GM19438 (cell line): ENCODE measurements around the gene ELANE.
"Not testable (repeated sequence)": the region's sequence is repeated elsewhere in the genome, so short reads cannot be mapped to it uniquely, and the experiment has no call there.

Experiments used
- ATAC-seq: cut with Tn5 transposase; IDR thresholded peaks from one replicate; pipeline ENCODE4 v1.9.1; 2021; ENCODE audit warnings: low read depth; ENCODE audit not compliant: unreplicated experiment

ELANE gene

DNA sequence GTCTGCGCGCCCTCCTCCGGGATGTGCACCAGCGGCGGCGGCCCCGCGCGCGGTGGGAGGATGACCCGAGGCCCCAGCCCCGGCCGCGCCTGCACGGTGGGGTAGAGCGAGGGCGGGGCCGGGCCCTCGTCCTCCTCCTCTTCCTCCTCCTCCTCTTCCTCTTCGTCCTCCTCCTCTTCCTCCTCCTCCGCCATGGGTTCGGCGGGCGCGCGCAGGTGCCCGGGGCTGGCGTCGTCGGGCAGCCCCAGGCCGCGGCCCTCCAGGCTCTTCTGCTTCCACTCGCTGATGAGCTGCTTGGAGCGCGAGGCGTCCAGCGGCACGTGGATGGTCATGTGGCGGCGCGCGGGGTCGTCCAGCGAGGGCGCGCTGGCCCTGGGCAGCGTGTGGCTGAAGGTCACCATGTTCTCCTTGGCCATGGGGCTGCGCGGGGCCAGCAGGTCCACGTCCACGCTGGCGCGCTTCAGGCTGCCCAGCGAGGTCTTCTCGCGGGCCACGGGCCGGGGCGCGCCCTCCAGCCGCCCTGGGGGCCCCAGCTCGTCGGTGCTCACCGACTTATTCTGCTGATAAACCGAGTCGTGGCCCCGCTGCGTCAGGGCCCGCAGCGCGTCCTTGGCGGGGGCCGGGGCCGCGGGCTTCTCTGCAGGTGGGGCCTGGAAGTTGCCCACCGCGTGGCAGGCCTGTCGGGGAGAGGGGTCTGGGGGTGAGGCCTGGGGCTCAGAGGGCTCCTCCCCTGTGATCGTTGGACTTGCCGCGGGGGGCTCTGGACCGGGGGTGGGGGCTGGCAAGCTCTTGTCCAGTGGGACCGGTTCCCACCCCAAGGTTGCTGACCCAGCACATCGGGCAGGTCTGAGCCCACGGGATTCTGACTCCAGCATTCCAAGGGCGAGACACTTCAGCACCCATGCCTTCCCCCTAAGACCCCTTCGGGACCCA lies 38.6 kb upstream of the ELANE start:
- ATAC-seq, result no peak

DNA sequence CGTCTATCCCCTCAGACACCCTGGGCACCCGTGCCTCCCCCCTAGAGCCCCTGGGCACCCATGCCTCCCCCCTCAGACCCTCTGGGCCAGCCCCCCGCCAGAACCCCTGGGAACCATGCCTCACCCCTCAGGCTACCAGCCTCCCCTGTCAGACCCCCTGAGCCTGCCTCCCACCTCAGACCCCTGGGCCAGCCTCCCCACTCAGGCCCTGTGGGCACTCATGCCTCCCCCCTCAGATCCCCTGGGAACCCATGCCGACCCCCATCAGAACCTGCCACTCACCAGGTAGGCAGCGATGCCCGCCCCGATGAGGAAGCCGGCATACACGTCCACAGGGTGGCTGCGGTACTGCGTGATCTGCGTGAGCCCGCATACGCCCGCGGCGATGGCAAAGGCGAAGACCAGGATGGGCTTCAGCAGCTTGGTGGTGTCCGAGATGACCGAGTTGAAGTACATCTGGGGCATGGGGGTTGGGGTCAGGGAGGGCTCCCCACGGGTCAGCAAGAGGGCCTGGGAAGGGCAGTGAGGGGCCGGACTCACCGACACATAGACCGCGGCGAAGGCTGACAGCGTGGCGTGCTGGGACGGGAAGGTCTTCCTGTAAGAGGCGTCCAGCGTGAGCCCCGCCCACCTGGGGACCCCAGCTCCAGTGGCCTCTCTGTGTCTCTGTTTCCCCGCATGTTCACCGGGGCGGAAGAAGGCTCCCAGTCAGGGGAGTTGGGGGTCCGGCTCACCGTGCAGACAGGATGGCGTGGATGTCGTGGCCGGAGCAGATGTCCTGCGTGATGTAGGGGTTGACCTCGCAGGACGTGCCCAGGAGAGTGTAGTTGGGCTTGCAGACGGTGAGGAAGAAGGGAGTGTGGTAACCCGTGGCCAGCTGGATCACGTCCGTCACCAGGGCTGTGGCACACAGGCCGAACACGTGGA lies 37.7 kb upstream of the ELANE start:
- no peak for ATAC-seq

DNA sequence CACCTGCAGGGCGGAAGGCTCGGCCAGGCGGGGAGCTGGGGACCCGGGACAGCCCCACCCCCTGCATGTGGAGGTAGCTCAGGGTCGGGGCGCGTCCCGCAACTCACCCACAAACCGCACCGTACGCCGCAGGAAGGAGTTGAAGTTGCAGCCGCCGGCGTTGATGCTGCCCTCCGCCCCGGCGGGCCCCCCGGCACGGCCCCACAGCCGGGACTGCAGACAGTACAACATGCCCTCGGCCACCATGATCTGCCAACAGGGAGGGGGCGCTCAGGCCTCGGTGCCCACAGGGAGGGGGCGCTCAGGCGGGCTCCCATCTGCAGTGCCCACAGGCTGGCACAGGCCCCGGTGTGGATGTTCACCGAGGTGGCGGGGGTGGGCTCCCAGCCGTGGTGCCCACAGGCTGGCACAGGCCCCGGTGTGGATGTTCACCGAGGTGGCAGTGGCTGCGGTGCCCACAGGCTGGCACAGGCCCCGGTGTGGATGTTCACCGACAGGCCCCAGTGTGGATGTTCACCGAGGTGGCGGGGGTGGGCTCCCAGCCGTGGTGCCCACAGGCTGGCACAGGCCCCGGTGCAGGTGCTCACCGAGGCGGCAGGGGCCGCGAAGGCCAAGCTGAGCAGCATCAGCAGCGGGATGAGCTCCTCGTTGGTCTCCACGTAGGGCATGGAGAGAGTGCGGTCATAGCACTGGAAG lies 36.9 kb upstream of the ELANE start:
- no peak for ATAC-seq

DNA sequence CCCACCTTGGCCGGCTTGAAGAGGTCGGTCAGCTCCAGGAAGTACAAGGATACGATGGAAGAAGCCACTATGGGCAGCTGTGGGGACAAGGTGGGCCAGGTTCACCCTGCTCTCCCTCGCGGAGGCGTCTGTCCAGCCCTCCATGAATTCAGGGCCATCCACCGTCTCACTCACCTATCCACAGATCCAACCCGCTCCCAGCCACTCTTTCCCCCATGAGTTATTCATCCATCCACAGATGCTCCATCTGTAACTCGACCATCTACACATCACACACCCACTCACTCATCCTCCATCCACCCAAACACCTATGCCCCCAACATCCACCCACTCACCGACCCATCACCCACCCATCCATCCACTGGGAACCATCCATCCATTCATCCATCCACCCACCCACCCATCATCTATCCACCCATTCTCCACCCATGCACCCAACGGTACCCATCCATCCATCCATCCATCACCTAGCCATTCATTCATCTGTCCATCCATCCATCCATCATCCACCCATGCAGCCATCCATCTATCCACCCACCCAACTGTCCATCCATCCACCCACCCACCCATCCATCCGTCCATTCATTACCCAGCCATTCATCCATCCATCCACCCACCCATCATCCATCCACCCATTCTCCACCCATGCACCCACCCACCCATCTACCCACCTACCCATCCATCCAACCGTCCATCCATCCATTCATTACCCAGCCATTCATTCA lies 36.2 kb upstream of the ELANE start:
- ATAC-seq, result no peak

DNA sequence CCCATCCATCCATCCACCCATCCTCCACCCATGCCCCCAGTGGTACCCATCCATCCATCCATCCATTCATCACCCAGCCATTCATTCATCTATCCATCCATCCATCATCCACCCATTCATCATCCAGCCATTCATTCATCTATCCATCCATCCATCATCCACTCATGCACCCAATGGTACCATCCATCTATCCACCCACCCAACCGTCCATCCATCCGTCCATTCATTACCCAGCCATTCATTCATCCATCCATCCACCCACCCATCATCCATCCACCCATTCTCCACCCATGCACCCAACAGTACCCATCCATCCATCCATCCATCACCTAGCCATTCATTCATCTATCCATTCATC lies 35.6 kb upstream of the ELANE start:
- ATAC-seq, result no peak

DNA sequence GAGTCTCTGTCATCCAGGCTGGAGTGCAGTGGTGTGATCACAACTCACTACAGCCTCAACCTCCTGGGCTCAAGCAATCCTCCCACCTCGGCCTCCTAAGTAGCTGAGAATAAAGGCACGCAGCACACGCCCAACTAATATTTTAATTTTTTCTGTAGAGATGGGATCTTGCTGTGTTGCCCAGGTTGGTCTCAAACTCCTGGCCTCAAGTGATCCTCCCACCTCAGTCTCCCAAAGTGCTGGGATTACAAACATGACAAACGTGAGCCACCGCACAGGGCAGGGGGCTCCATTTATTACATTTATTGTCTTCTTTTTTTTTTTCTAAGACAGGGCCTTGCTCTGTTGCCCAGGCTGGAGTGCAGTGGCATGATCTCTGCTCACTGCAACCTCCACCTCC lies 31.9 kb upstream of the ELANE start:
- ATAC-seq, result not testable (repeated sequence)

DNA sequence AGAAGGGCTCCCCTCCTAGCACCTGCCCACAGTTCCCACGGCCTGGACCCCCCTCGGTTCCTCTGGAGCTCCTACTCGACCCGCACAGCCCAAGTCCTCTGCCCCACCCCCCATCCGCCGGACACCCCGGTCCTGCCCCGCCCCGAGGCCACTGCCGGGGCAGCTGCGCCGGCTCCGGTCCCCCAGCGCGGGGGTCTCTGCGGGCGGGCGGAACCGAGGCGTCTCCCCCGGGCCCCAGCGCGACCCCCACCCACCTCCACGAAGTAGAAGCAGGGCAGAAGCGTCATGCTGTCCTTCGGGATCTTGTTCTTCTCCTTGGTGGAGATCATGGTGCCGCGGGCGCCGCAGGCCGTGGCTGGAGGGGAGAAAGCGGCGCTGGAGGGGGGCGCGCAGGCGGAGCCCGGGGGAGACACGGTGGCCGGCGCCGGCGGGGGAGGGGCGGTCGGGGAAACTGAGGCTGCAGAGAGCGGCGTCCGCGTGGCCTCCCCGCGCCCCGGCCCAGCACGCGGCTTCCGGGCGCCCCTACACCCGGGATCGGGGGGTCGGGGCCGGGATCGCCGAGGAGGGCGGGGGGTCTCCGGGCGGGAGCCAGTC lies 30.8 kb upstream of the ELANE start:
- no peak for ATAC-seq

DNA sequence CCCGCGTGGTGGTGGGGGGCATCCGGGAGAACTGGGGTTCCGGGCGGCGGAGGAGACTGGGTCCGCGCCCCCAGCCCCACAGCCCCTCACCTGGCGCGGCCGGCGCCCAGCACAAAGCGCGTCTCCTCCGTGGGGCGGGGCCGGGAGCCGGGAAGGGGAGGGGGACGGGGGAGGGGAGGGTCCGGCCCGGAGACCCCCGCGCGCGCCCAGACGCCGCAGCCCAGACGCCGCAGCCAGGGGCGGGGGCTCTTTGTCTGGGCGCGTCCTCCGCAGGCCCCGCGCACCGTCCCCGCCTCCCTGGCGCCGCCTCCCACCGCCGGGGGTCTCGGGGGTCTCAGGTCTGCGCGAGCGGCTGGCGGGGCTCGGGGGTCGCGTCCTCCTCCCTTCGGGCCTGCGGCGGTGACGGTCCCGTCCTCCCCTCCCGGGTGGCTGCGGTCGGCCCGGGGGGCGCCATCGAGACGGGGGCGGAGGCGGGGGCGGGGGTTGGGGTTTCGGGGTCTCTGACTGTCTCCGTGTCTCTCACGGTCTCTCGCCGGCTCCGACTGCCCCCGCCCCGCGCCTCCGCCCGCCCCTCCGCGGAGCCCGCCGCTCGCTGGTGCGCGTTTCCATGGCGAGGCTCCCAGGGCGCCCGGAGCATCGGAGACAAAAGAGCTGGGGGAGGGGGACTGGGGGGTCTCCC lies 30.1 kb upstream of the ELANE start, which contains the start of gene PLPPR3:
TSS of gene PLPPR3 (minus strand) at position 131 of the 679 bp plus-strand sequence. CDS start 396 bp downstream, outside the sequence.
- ATAC-seq, result no peak

DNA sequence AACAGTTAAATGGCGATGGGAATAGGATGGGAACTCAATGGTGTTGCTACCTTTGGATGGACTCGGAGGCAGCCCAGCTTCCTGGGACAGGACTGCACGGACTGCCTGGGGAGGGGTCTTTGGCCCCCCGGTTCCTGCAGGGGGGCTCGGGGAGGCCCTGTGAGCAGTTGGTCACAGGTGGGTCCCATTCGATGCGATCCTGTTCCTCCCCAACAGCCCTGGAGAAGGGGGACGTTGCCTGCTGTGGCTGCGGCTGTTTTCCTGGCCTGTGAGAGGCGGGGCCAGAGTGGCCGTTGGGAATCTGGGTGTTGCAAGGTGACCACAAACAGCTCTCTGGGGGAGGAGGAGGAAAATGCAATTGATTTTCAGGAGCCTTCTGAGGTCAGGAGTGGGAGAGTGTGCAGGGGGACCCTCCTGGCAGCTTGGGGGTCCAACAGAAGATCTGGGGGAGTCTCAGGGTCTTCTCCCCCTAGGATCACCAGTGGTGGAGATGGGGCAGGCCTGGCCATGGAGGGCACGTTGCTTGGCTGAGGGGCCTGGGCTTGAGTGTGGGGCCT lies 28.5 kb upstream of the ELANE start:
- ATAC-seq, result no peak

DNA sequence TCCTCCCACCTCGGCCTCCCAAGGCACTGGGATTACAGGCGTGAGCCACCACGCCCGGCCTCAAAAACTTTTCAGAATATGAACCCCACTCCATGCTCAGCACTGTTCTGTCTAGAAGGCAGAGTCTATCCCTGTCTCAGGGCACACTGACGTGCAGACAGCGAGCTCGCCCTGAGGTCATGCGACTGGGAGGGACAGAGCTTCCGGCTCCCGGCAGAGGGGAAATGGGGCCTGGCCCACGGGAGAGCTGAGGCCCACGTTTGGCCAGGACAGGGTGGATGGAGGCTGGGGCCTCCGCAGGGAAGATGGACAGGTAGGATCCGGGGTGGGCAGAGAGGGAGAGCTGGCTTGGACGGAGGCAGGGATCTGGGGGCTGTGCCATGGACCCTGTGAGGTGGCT lies 27.2 kb upstream of the ELANE start:
- ATAC-seq, result no peak

DNA sequence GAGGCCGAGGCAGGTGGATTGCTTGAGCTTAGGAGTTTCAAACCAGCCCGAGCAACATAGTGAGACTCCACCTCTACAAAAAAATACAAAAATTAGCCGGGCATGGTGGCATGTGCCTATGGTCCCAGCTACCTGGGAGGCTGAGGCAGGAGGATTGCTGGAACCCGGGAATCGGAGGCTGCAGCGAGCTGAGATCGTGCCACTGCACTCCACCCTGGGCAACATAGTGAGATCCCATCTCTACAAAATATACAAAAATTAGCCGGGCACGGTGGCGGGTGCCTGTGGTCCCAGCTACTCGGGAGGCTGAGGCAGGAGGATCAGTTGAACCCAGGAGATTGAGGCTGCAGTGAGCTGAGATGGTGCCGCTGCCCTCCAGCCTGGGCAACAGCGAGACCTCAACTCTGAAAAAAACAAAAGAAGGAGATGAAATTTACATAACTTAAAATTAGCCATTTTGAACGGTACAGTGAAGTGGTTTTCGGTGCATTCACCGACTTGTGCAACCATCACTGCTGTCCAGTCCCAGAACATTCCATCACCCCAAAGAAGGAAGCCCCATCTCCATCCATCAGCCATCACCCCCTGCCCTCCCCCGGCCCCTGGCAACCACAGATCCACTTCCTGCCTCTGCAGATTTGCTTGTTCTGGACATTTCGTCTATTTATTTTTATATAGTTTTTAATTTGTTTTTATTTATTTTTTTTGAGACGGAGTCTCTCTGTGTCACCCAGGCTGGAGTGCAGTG lies 26.0 kb upstream of the ELANE start:
- no peak for ATAC-seq

DNA sequence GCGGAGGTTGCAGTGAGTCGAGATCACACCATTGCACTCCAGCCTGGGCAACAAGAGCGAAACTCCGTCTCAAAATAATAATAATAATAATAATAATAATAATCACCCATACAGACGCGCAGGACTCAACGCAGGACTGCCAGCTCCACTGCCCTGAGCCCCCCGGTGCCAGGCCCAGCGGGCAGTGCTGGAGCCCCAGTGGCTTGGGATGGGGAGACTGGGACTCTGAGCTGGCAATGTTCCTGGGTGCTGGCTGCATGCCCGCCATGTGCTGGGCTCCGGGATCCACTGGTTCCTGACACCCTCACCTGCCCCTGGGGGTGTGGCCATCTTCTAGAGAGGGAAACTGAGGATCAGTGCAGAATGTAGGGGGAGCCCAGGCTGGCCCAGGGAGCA lies 24.8 kb upstream of the ELANE start:
- no peak for ATAC-seq

DNA sequence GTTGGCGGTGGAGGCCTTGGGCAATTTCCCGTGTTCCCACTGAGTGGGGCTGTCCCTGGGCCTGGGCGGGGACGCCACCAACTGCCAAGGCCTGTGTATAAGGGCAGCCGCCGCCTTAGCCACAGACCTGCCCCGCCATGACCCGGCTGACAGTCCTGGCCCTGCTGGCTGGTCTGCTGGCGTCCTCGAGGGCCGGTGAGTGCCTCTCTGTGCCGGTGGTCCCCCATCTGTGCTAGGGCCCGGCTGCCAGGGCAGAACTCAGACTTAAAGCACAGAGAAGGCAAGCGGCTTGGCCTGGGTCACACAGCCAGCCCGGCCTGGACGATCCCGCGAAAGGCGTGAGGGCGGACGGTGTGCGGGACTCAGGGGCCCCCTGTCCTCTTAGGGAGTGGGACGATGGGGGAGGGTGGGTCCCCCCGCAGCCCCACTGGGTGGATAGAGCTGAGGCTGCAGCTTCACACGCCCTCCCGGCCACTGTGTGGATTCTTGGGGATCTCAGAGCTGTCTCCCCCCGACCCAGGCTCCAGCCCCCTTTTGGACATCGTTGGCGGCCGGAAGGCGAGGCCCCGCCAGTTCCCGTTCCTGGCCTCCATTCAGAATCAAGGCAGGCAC lies 24.3 kb upstream of the ELANE start, which contains the start of gene AZU1:
TSS of gene AZU1 (plus strand) at position 128 of the 612 bp plus-strand sequence. CDS start at position 138, 10 bp downstream.
- ATAC-seq, result no peak

DNA sequence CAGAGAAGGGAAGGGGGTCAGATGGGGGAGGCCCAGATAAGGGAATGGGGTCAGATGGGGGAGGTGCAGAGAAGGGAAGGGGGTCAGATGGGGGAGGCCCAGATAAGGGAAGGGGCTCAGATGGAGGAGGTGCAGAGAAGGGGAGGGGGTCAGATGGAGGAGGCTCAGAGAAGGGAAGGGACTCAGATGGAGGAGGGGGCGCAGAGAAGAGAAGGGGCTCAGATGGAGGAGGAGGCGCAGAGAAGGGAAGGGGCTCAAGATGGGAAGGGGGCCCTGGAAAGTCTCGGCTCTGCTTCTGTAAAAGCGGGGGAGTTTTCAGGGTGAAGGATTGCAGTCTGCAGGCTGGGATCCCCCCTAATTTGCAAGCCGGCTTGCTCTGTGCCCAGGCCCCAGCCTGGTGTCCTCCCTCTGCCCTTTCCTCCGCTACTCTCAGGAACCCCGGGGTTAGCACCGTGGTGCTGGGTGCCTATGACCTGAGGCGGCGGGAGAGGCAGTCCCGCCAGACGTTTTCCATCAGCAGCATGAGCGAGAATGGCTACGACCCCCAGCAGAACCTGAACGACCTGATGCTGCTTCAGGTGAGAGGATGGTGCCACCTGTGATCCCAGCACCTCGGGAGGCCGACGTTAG lies 22.9 kb upstream of the ELANE start:
- no peak for ATAC-seq

DNA sequence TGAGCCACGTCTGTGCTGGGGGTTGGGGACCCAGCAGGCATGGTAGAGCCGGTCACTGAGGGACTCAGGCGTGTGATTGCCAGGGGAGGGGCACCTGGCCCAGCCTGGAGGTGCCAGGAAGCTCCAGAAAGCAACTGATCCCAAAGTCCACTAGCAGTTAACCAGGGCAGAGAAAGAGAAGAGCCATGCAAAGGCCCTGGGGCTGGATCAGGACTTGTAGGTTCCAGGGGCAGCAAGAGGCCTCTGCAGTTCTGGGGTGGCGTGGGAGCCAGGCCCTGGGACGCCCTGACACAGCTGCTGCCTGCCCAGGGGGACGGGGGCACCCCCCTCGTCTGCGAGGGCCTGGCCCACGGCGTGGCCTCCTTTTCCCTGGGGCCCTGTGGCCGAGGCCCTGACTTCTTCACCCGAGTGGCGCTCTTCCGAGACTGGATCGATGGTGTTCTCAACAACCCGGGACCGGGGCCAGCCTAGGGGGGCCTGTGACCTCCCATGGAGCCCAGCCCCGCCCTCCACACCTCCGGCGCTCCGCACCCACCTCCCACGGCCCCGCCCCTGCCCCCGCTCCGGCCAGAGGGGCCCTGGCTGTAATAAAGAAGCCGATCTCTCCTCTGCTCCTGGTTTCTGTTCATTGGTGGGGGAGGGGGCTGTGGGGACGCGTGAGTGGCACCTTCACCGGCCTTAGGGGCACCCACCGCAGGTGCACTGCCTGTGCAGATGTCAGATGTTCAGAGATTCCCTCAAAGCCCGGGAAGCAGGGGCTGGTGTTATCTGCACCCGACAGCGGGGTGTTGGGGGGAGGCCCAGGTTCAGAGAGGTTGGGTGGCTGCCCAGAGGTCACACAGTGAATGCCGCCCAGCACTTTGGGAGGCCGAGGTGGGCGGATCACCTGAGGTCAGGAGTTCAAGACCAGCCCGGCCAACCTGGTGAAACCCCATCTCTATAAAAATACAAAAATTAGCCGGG lies 20.4 kb upstream of the ELANE start:
- ATAC-seq, result no peak

DNA sequence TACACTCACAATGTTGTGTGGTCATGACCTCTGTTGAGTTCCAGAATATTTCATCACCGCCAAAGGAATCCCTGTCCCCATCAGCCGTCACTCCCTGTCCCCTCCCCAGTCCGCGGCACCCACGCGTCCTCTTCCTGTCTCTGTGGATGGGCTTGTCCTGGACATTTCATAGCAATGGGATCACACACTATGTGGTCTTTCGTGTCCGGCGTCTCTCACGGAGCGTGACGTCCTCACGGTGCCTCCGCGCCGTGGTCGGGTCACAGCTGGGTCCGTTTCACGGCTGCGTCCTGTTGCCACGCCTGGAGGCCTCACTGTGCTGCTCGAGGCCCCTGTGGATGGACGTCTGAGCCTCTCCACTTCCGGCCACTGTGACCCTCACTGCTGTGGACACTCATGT lies 17.9 kb upstream of the ELANE start:
- ATAC-seq, result no peak
